HEK293 (cell line): ENCODE measurements around the gene ABHD15.
A peak's percentile ranks its signal among the peaks of the same experiment; 100 is the strongest.

Experiments used
- FEZF1 ChIP-seq: fragments of 450-650 bp; formaldehyde crosslinking; IDR thresholded peaks from 2 replicates; pipeline ENCODE4 v1.5.1; 2016; ENCODE audit warnings: missing biosample characterization, missing genetic modification characterization
- GLIS2 ChIP-seq: fragments of 450-650 bp; formaldehyde crosslinking; IDR thresholded peaks from 2 replicates; pipeline ENCODE4 v1.5.1; 2016; ENCODE audit warnings: missing biosample characterization, missing genetic modification characterization
- IKZF3 ChIP-seq: fragments of 450-650 bp; IDR thresholded peaks from 2 replicates; pipeline ENCODE4 v1.5.0; 2018; ENCODE audit warnings: missing biosample characterization, mild to moderate bottlenecking, missing genetic modification characterization, moderate library complexity
- OSR2 ChIP-seq: fragments of 450-650 bp; formaldehyde crosslinking; IDR thresholded peaks from 2 replicates; pipeline ENCODE4 v1.5.1; 2016; ENCODE audit warnings: missing biosample characterization, missing genetic modification characterization
- SCRT2 ChIP-seq: fragments of 450-650 bp; formaldehyde crosslinking; IDR thresholded peaks from 2 replicates; pipeline ENCODE4 v1.5.1; 2016; ENCODE audit warnings: missing biosample characterization, missing genetic modification characterization
- ZBTB11 ChIP-seq: fragments of 450-650 bp; formaldehyde crosslinking; conservative IDR thresholded peaks from 2 replicates; pipeline ENCODE4 v1.5.1; 2016; ENCODE audit warnings: low read depth, missing biosample characterization, missing genetic modification characterization
- ZBTB17 ChIP-seq: fragments of 450-650 bp; formaldehyde crosslinking; IDR thresholded peaks from 2 replicates; pipeline ENCODE4 v1.5.1; 2016; ENCODE audit warnings: missing biosample characterization, missing genetic modification characterization
- ZFHX2 ChIP-seq: fragments of 450-650 bp; formaldehyde crosslinking; conservative IDR thresholded peaks from 2 replicates; pipeline ENCODE4 v1.5.1; 2016; ENCODE audit warnings: missing biosample characterization, missing genetic modification characterization
- ZFP69B ChIP-seq: fragments of 450-650 bp; formaldehyde crosslinking; IDR thresholded peaks from 2 replicates; pipeline ENCODE4 v1.5.1; 2016; ENCODE audit warnings: missing biosample characterization, missing genetic modification characterization
- ZNF132 ChIP-seq: fragments of 450-650 bp; formaldehyde crosslinking; IDR thresholded peaks from 2 replicates; pipeline ENCODE4 v1.5.1; 2017; ENCODE audit warnings: missing biosample characterization, missing genetic modification characterization, borderline replicate concordance
- ZNF148 ChIP-seq: fragments of 450-650 bp; formaldehyde crosslinking; IDR thresholded peaks from 2 replicates; pipeline ENCODE4 v1.5.0; 2017; ENCODE audit warnings: missing biosample characterization, missing genetic modification characterization, borderline replicate concordance
- ZNF155 ChIP-seq: fragments of 450-650 bp; formaldehyde crosslinking; IDR thresholded peaks from 2 replicates; pipeline ENCODE4 v1.5.1; 2016; ENCODE audit warnings: missing biosample characterization, missing genetic modification characterization
- ZNF16 ChIP-seq: fragments of 450-650 bp; formaldehyde crosslinking; IDR thresholded peaks from 2 replicates; pipeline ENCODE4 v1.5.1; 2016; ENCODE audit warnings: low read depth, missing biosample characterization, missing genetic modification characterization
- ZNF248 ChIP-seq: fragments of 450-650 bp; formaldehyde crosslinking; IDR thresholded peaks from 2 replicates; pipeline ENCODE4 v1.5.1; 2017; ENCODE audit warnings: missing biosample characterization, missing genetic modification characterization
- ZNF324 ChIP-seq: fragments of 450-650 bp; formaldehyde crosslinking; IDR thresholded peaks from 2 replicates; pipeline ENCODE4 v1.5.1; 2016; ENCODE audit warnings: missing biosample characterization, missing genetic modification characterization
- ZNF335 ChIP-seq: fragments of 450-650 bp; formaldehyde crosslinking; conservative IDR thresholded peaks from 2 replicates; pipeline ENCODE4 v1.5.1; 2016; ENCODE audit warnings: missing biosample characterization, missing genetic modification characterization
- ZNF341 ChIP-seq: fragments of 450-650 bp; formaldehyde crosslinking; IDR thresholded peaks from 2 replicates; pipeline ENCODE4; 2016; ENCODE audit warnings: low read depth, missing biosample characterization, missing genetic modification characterization
- ZNF433 ChIP-seq: fragments of 450-650 bp; formaldehyde crosslinking; IDR thresholded peaks from 2 replicates; pipeline ENCODE4 v1.5.1; 2016; ENCODE audit warnings: missing biosample characterization, missing genetic modification characterization, low read depth
- ZNF521 ChIP-seq: fragments of 450-650 bp; formaldehyde crosslinking; IDR thresholded peaks from 2 replicates; pipeline ENCODE4 v1.5.1; 2017; ENCODE audit warnings: missing biosample characterization, mild to moderate bottlenecking, missing genetic modification characterization
- ZNF560 ChIP-seq: fragments of 450-650 bp; formaldehyde crosslinking; IDR thresholded peaks from 2 replicates; pipeline ENCODE4 v1.5.1; 2017; ENCODE audit warnings: missing biosample characterization, missing genetic modification characterization, borderline replicate concordance
- ZNF571 ChIP-seq: fragments of 450-650 bp; formaldehyde crosslinking; IDR thresholded peaks from 2 replicates; pipeline ENCODE4 v1.5.0; 2017; ENCODE audit warnings: missing biosample characterization, missing genetic modification characterization
- ZNF596 ChIP-seq: fragments of 450-650 bp; IDR thresholded peaks from 2 replicates; pipeline ENCODE4 v1.5.0; 2018; ENCODE audit warnings: missing biosample characterization, mild to moderate bottlenecking, missing genetic modification characterization, moderate library complexity
- ZNF707 ChIP-seq: fragments of 450-650 bp; formaldehyde crosslinking; IDR thresholded peaks from 2 replicates; pipeline ENCODE4 v1.5.1; 2016; ENCODE audit warnings: missing biosample characterization, missing genetic modification characterization
- ZSCAN5A ChIP-seq: fragments of 450-650 bp; formaldehyde crosslinking; IDR thresholded peaks from 2 replicates; pipeline ENCODE4 v1.5.1; 2016; ENCODE audit warnings: missing biosample characterization, missing genetic modification characterization
- TF ChIP-seq, protein P1 (sequence below): fragments of 450-650 bp; formaldehyde crosslinking; IDR thresholded peaks from 2 replicates; pipeline ENCODE4 v1.5.1; 2016; ENCODE audit warnings: missing biosample characterization, missing genetic modification characterization
- TF ChIP-seq, protein P2 (sequence below): fragments of 450-650 bp; formaldehyde crosslinking; IDR thresholded peaks from 2 replicates; pipeline ENCODE4 v1.5.1; 2017; ENCODE audit warnings: missing biosample characterization, missing genetic modification characterization

ABHD15 gene

DNA sequence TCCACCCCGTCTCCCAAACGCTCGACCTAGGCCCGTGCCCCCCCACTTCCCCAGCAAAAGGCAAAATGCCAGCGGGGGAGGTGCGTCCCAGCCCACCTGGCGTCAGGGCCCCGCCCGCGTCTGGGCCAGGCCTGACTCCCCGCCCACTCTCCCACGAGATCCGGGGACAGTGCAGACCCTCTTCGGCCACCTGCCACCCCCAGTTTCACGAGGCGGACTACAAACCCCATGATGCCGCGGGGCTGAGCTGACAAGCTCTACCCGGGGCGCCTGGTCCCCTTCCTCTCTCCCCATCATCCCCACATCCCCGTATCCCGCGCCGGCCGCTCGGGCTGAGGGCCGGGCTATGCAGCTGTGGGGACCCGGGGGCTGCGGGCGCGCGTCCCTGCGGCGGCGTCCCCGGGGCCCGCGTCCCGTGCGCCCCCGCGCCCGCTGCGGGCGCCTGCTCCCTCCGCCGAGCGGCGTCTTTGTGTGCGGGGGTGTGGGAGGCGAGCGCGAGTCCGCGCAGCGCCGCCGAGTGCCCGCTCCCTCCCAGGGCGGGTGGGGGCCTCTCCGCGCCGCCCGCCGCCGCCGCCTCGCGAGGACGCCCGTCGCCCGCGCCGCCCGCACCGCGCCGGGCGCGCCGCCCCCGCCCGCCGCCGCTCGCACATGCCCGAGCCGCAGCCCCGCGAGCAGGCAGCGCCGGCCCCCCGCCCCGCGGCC lies 26.2 kb upstream of the ABHD15 start, which contains the start of gene ANKRD13B (continued):
- TF ChIP-seq ZNF132 (tag by site-specific recombination) (no peak), OSR2 (tag by site-specific recombination) (no peak), ZNF521 (tag by site-specific recombination) (no peak), ZNF707 (no peak), ZNF596 (tag by site-specific recombination) (no peak), ZNF248 (tag by site-specific recombination) (no peak), FEZF1 (tag by site-specific recombination) (no peak), ZNF148 (tag by site-specific recombination) (0 out of 2 replicates have a peak, but pooled peaks have one; percentile 6), ZNF155 (no peak), ZSCAN5A (0 out of 2 replicates have a peak, but pooled peaks have one; percentile 23), ZNF335 (peak; percentile 92), ZNF341 (tag by site-specific recombination) (peak; percentile 34; the same call in 1 of the 2 replicates), ZNF560 (tag by site-specific recombination) (no peak), ZFP69B (no peak), ZNF16 (tag by site-specific recombination) (no peak), IKZF3 (tag by site-specific recombination) (no peak), ZNF324 (tag by site-specific recombination) (no peak), ZNF571 (no peak), ZNF433 (no peak), ZFHX2 (tag by site-specific recombination) (peak; percentile 96), ZBTB11 (tag by site-specific recombination) (peak; percentile 53), ZBTB17 (tag by site-specific recombination) (peak; percentile 13; the same call in 1 of the 2 replicates), GLIS2 (tag by site-specific recombination) (peak; percentile 83), SCRT2 (tag by site-specific recombination) (no peak)
- TF ChIP-seq, protein P1, sequence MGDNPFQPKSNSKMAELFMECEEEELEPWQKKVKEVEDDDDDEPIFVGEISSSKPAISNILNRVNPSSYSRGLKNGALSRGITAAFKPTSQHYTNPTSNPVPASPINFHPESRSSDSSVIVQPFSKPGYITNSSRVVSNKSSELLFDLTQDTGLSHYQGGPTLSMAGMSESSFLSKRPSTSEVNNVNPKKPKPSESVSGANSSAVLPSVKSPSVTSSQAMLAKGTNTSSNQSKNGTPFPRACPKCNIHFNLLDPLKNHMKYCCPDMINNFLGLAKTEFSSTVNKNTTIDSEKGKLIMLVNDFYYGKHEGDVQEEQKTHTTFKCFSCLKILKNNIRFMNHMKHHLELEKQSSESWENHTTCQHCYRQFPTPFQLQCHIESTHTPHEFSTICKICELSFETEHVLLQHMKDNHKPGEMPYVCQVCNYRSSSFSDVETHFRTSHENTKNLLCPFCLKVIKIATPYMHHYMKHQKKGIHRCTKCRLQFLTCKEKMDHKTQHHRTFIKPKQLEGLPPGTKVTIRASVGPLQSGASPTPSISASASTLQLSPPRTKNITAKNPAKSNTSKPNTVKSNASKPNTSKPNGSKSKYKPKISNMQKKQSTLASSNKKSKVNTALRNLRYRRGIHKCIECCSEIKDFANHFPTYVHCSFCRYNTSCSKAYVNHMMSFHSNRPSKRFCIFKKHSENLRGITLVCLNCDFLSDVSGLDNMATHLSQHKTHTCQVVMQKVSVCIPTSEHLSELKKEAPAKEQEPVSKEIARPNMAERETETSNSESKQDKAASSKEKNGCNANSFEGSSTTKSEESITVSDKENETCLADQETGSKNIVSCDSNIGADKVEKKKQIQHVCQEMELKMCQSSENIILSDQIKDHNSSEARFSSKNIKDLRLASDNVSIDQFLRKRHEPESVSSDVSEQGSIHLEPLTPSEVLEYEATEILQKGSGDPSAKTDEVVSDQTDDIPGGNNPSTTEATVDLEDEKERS, result no peak
- TF ChIP-seq, protein P2, sequence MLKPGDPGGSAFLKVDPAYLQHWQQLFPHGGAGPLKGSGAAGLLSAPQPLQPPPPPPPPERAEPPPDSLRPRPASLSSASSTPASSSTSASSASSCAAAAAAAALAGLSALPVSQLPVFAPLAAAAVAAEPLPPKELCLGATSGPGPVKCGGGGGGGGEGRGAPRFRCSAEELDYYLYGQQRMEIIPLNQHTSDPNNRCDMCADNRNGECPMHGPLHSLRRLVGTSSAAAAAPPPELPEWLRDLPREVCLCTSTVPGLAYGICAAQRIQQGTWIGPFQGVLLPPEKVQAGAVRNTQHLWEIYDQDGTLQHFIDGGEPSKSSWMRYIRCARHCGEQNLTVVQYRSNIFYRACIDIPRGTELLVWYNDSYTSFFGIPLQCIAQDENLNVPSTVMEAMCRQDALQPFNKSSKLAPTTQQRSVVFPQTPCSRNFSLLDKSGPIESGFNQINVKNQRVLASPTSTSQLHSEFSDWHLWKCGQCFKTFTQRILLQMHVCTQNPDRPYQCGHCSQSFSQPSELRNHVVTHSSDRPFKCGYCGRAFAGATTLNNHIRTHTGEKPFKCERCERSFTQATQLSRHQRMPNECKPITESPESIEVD, result no peak
